ENCODE data around the gene UGGT2.
"Not testable (repeated sequence)": the region's sequence is repeated elsewhere in the genome, so short reads cannot be mapped to it uniquely, and the experiment has no call there.

UGGT2 gene

DNA sequence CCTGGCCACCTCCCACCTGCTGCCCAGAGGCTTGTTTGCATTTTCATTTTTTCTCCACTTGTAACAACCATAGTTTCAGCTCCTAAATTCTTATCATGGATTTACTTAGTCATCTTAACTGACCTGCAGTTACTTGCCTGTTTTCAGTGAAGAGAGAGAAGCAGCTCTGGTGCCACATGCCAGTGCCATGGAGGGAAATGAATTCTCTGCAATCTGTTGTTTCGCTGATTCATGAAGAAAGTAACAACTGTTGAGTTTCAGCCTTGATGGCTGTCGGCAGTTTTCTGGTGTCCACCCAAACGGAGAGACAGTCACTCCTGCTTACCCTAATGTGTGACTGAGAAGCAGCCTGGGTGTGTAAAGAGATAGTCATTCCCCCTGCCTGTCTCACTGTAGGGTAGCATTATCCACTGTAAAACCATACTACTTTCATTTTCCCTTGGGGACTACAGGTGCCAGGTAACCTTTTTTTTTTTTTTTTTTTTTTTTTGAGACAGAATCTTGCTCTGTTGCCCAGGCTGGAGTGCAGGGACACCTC, 260.1 kb downstream of the UGGT2 start:
- DNase-seq (ENCODE audit: low spot score), result no peak

DNA sequence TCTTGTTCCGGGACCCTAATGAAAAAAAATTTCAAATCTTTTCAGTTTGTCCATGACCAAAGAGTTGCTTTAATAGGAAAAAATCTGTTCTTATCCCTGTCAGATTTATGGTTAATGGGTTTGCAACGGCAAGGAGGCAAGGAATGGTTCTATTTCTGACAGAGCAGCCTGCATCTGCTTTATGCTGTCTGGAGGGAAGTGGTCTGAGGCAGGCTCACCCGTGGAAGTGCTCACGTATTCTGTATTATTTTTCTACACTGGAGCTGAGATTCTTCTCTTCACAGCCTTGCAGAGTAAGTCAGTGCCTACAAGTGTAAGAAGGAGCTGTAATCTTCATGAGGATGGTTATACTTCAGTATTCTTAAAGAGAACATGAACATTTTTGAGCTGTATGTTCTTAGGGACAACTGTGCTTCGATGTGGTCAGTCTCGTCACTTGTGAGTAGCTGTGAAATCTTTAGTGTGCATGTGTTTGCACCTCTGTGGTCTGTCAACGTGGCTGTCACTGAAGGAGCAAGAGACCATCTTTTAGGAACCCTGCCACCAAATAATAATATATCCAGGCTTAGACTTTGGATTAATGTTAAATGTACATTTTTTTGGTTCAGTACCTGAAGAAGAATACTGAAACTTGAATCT, 262.0 kb downstream of the UGGT2 start:
- DNase-seq (ENCODE audit: low spot score), result no peak

DNA sequence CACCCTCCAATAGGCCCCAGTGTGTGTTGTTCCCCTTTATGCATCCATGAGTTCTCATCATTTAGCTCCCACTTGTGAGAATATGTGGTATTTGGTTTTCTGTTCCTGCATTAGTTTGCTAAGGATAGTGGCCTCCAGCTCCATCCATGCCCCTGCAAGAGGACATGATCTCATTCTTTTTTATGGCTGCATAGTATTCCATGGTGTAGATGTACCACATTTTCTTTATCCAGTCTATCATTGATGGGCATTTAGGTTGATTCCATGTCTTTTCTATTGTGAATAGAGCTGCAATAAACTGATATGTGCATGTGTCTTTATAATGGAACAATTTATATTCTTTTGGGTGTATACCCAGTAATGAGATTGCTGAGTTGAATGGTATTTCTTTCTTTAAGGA, 263.9 kb downstream of the UGGT2 start:
- DNase-seq (ENCODE audit: low spot score), result not testable (repeated sequence)

DNA sequence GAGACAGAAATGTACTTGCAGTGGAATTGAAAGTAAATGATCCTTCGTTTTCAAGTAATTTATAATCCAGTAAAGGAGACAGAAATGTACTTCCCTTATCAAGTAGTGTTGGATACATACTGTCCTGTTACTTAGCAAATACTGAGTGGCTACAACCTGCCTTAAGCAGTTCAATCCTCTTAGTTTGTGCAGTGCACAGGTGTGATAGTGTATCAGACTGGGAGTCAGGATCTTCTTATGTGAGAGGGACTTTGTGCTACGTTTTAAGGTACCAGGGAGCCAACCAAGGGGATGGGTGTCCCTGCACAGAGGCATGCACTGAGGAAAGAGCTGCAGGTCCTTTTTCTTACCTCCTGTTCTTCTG, 265.1 kb downstream of the UGGT2 start:
- DNase-seq (ENCODE audit: low spot score), result no peak

DNA sequence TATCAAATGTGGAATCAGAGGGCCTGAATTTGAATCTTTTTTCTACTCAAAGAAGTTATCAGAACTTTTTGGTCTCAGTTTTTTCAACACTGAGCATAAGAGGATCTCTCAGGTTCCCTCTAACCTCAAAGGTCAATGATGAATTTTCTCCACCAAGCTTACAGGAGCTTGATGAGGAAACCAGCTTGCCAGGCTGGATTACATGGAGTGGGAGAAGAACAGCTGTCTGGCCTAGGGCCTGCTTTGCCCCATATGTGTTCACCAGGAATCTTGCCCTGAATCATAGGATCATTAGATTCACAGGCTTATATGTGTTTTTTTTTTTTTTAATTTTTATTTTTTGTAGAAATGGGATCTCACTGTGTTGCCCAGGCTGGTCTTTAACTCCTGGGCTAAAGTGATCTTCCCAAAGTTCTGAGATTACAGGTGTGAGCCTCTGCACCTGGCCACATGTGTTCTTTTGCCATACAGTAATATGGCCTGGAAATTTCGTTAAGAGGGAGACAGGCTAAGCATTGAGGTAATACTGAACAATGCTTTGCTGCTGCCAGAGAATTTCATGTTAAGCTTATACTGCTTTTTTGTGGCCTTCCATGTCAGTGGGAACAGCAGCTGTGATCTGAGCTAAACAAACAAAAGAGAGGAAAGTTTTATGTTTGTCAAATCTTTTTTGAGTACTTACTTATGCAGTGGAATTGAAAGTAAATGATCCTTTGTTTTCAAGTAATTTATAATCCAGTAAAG, 265.7 kb downstream of the UGGT2 start:
- DNase-seq (ENCODE audit: low spot score), result no peak

DNA sequence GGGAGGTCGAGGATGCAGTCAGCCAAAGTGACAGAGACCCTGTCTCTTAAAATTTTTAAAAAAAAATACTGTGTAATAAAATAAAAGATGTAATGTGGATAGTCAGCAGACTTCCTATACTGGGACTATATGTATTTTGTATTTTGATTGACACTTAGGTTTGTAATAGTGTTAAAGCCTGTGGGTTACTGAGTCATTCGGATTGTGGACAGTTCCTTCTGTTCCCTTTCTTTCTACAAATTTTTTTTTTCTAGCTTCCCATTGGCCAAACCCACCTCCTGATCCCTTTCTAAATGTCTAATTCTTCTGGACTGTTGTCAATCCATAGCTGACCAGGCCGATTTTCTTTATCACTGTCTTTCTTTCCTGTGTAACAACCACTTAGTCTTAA, 268.3 kb downstream of the UGGT2 start:
- DNase-seq (ENCODE audit: low spot score), result no peak

DNA sequence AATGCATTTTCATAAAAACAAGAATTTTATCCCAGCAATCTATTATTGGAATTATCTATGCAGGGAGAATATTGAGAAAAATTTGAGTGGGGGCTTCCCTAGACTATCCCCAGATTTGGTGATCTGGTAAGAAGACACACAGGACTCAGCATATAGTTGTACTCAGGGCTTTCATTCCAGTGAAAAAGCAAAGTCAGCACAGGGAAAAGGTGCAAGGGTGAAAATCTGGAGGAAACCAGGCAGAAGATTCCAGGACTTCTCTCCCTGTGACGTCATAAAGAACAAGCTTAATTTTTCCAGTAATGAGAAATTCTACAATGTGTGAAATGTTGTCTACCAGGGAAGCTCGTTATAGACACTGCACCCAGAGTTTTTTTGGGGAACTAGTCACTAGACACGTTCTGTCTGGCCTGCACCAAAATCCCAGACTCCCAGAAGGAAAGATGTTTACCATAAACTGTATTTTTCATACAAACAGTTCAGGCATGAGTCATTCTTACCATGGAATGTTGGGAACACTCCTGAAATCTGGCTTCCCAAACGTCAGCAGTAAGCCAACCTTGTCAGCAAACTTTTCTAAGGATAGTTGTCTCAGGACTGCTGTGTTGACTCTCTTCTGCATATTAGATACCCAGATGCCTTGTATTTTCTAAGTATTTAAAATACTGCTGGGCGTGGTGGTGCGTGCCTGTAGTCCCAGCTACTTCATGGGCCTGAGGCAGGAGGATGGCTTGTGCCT, 268.9 kb downstream of the UGGT2 start:
- no peak for DNase-seq (ENCODE audit: low spot score)

DNA sequence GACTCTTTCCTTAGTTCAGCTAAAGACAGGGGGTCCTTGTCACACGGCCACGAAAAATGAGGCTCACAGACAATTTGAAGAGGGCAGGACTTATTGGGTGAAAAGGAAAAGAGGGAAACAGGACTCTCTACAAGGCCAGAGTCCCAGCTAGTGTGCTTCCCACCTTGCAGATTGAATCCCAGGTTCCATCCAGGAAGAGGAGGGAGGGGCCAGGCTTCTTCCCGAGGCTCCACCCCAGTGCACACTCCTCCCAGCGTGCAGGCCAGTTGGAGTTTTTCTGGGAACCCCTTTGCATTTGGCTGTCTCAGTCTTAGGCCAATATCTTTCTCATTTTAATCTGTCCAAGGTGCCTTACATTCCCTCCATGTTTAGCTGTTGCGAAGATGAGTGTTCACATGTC, 269.5 kb downstream of the UGGT2 start:
- no peak for DNase-seq (ENCODE audit: low spot score)

DNA sequence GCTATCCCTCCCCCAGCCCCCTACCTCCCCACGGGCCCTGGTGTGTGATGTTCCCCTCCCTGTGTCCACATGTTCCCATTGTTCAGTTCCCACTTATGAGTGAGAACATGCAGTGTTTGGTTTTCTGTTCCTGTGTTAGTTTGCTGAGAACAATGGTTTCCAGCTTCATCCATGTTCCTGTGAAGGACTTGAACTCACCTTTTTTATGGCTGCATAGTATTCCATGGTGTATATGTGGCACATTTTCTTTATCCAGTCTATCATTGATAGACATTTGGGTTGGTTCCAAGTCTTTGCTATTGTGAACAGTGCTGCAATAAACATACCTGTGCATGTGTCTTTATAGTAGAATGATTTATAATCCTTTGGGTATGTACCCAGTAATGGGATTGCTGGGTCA, 271.3 kb downstream of the UGGT2 start:
- DNase-seq (ENCODE audit: low spot score), result not testable (repeated sequence)

DNA sequence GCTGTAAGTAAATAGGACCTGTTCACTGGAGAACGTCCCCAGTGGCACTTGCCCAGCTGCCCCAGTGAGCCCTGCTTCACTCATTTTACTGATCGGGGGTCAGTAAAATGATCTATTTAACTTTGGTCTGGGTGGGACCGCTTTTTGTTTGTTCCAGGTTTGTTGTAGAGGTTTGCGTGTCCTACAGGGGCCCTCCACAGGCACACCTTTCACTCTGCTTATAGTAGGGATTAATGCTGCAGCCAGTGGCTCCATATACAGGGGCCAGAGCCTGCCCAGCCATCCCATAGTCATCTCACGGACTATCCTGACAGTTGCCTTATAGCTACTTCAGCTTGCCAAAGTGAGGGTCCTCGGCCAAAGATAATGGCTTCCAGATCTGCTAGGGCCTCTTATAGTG, 272.2 kb downstream of the UGGT2 start:
- no peak for DNase-seq (ENCODE audit: low spot score)

DNA sequence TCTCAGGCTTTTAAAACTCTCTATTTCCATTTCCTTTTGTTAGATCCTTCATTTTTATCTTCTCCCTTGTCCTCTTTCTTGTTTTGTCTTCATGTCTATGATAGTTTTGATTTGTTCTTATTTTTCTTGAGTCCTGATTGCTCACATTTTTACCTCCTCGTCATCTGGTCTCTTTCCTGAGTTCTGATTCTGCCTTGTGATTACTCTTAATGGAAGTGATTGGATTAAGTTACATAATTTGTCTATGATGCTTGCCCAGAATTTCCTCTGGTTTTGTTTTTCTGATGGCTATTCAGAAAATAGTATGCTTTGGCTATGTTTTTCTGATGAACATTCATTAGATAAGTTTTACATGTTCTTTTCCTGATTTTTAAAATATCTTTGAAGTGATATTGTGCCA, 273.7 kb downstream of the UGGT2 start:
- DNase-seq (ENCODE audit: low spot score), result no peak

DNA sequence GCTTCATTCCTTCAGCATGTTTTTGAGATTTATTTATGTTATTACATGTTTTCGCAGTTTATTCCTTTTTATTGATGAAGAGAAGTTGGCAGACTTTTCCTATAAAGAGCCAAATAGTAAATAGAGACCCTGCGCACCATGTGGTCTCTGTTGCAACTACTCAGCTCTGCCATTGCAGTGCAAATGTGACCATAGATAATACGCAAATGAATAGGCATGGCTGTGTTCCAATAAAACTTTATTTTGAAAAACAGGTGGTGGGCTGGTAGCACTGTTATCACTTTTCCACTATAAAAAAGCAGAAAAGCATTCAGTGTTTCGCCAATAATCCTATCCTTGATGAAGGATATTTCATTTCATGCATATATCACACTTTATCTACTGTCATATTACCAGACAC, 281.3 kb downstream of the UGGT2 start:
- no peak for DNase-seq (ENCODE audit: low spot score)

DNA sequence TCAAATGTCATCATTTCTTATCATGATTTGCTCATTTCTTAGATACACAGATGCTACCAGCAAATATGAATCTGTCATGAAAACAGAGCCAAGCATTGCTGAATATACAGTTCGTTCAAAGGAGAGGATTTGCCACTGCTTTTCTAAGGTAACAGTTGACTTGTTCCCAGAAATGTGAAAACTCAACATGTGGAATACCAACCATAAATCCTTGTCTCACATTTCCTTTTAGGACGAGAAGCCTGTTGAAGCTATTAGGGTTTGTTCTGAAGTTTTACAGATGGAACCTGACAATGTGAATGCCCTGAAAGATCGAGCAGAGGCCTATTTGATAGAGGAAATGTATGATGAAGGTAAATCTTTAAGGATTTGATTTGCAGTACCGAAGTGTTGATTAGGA, 289.6 kb downstream of the UGGT2 start:
- DNase-seq (ENCODE audit: low spot score), result no peak

DNA sequence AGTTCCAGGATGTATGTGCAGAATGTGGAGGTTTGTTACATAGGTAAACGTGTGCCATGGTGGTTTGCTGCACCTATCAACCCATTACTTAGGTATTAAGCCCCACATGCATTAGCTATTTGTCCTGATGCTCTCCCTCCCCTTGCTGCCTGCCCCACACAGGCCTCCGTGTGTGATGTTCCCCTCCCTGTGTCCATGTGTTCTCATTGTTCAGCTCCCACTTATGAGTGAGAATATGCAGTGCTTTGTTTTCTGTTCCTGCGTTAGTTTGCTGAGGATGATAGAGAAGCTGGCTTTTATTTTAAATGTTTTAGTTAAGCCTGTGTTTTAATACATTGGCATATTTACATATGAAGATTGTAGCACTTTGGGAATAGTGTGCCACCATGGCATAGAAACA, 290.6 kb downstream of the UGGT2 start:
- DNase-seq (ENCODE audit: low spot score), result not testable (repeated sequence)

DNA sequence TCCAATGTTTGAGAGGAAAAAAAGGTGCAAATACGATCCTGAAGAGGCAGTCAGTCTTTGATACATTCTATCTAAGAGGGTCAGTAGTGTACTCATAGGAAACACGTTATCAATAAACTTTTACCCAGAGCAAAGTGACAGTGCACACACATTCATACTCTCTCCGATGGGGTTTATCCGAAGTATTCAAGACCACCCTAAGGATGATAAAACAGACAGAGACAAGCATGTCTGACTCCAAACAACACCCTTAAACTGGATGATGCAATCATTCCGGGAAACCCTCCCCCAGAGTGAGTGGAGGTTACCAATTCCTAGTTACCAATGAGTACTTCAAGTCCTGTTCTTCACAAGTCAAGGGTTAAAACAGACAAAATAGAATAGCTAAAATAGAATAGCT, 297.1 kb downstream of the UGGT2 start:
- no peak for DNase-seq (ENCODE audit: low spot score)

DNA sequence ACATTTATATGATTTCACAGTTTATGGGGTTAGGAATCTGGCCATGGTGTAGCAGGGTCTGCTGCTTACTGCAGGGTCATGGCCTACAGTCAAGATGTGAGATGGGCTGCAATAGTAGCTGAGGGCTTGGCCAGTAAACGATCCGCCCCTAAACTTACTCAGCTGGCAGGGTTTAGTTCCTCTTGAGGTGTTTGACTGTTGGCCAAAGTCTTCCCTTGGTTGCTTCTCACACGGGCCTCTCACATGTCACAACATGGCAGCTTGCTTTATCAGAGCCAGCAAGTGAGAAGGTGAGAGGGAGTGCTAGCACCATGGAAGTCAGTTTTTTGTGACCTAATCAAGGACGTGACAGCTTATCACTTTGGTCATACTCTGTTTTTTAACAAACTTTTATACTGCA, 299.1 kb downstream of the UGGT2 start:
- no peak for DNase-seq (ENCODE audit: low spot score)

DNA sequence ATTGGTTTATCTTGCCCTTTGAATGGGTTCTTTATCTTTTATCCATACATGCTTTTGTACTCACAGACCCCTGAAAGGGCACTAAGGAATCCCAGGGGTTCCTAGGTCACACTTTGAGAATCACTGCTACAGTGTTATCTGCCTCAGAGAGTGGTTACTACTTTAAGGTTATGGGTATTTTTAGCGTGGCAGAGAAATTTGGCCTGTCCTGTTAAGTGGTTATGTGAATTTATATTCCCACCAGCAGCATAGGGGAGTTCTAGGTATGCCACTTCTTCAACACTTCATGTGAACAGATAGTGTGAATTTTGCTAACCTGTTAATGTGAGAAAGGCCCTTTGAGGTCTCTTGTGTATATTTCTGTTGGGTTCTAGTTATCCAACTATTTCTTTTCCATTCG, 300.5 kb downstream of the UGGT2 start:
- DNase-seq (ENCODE audit: low spot score), result no peak

Measured in CD4-positive, alpha-beta T cell treated with Interleukin-2 at 100 ng/mL for 4 hours (primary cell).